Umbilical cord (tissue), 2 donors: ENCODE data around the gene DUSP16. TPM values are rescaled to one million over a fixed set of nuclear protein-coding genes. Genes with fewer than 3 reads are reported as not detected.
A peak's percentile ranks its signal among the peaks of the same experiment; 100 is the strongest.
"Not testable (repeated sequence)": the region's sequence is repeated elsewhere in the genome, so short reads cannot be mapped to it uniquely, and the experiment has no call there.

Source experiments
- DNase-seq: peaks from one replicate; pipeline ENCODE4 v3.0.0-alpha.2; 2015; ENCODE audit warnings: low spot score
- total RNA-seq: library from RNA; depleted of rRNA; stranded (reverse); fragments of >200 nt; gene quantifications from one replicate; pipeline ENCODE4 v1.2.3, GENCODE V29; 2014; ENCODE audit warnings: low replicate concordance; ENCODE audit not compliant: insufficient read depth

The DUSP16 gene
- total RNA-seq, 1 donor from 2014 or later: 13.2 TPM

- DNase-seq: no peak
Observed at GRCh38 chr12:12585115-12585863, 22.6 kb upstream of the DUSP16 start.

- DNase-seq: no peak
Observed at GRCh38 chr12:12583510-12584178, 21.0 kb upstream of the DUSP16 start.

GRCh38 chr12:12582895-12583303, 20.2 kb upstream of the DUSP16 start:
- peak; percentile 39 for DNase-seq

GRCh38 chr12:12582193-12582881, 19.7 kb upstream of the DUSP16 start:
- no peak for DNase-seq

GRCh38 chr12:12580716-12581115, 18.1 kb upstream of the DUSP16 start:
- not testable (repeated sequence) for DNase-seq

GRCh38 chr12:12577786-12578185, 15.1 kb upstream of the DUSP16 start:
- no peak for DNase-seq

- no peak for DNase-seq
Observed at GRCh38 chr12:12572659-12573058, 10.0 kb upstream of the DUSP16 start.

GRCh38 chr12:12565971-12566370, 3.3 kb upstream of the DUSP16 start:
- not testable (repeated sequence) for DNase-seq

- no peak for DNase-seq
Observed at GRCh38 chr12:12564911-12565310, 2.2 kb upstream of the DUSP16 start.

GRCh38 chr12:12563290-12563928, 746 bp upstream of the DUSP16 start:
- DNase-seq: no peak

GRCh38 chr12:12562016-12562483, 613 bp downstream of the DUSP16 start:
- DNase-seq: peak; percentile 27

- DNase-seq: peak; percentile 54
Observed at GRCh38 chr12:12561371-12562015, 1.2 kb downstream of the DUSP16 start.

- peak; percentile 66 for DNase-seq
Observed at GRCh38 chr12:12560587-12561370, 1.9 kb downstream of the DUSP16 start.

GRCh38 chr12:12559719-12560296, 2.9 kb downstream of the DUSP16 start:
- DNase-seq: no peak

- no peak for DNase-seq
Observed at GRCh38 chr12:12558291-12558690, 4.4 kb downstream of the DUSP16 start.

- DNase-seq: no peak
Observed at GRCh38 chr12:12557733-12558132, 4.9 kb downstream of the DUSP16 start.

GRCh38 chr12:12555656-12556055, 7.0 kb downstream of the DUSP16 start:
- DNase-seq: no peak

GRCh38 chr12:12553208-12553785, 9.4 kb downstream of the DUSP16 start:
- no peak for DNase-seq

GRCh38 chr12:12551115-12551514, 11.5 kb downstream of the DUSP16 start:
- no peak for DNase-seq

- no peak for DNase-seq
Observed at GRCh38 chr12:12550277-12550676, 12.4 kb downstream of the DUSP16 start.
